ENCODE measurements around the gene SLC43A2.

Gene SLC43A2

DNA sequence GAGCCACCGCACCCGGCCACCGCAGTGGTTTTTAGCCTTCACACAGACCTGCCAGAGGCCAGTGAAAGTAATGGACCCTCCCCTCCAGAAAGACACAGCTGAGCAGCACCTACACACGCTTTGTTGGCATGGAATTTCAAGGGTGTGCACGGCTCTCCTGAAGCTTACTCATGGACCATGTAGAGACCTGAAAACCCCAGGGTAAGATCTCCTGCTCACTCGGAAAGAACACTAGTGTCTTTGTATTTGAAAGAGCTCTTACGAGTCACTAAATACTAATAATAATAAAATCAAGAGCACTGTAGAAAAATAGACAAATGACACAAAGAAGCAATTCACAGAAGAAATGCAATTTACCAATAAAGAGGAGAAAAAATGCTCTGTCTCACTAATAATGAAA, 20.0 kb downstream of the SLC43A2 start:
- TF ChIP-seq, protein P1, sequence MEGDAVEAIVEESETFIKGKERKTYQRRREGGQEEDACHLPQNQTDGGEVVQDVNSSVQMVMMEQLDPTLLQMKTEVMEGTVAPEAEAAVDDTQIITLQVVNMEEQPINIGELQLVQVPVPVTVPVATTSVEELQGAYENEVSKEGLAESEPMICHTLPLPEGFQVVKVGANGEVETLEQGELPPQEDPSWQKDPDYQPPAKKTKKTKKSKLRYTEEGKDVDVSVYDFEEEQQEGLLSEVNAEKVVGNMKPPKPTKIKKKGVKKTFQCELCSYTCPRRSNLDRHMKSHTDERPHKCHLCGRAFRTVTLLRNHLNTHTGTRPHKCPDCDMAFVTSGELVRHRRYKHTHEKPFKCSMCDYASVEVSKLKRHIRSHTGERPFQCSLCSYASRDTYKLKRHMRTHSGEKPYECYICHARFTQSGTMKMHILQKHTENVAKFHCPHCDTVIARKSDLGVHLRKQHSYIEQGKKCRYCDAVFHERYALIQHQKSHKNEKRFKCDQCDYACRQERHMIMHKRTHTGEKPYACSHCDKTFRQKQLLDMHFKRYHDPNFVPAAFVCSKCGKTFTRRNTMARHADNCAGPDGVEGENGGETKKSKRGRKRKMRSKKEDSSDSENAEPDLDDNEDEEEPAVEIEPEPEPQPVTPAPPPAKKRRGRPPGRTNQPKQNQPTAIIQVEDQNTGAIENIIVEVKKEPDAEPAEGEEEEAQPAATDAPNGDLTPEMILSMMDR (IDR thresholded peaks at IDR 0.05) = no peak

DNA sequence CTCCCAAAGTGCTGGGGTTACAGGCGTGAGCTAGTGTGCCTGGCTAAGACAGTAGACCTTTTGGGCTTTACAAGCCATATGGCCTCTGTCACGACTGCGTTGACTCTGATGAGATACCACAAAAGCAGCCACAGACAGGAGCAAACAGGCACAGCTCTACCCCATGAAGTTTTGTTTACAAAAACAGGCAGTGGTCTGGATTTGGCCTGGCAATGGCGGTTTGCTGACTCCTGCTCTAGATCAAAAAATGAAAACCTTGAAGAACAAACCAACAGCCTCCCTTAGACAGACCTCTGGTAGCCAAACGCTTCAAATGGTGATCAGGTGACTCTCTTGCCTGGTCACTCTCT, 20.7 kb downstream of the SLC43A2 start:
- TF ChIP-seq, protein P1 (IDR thresholded peaks at IDR 0.05) = no peak

DNA sequence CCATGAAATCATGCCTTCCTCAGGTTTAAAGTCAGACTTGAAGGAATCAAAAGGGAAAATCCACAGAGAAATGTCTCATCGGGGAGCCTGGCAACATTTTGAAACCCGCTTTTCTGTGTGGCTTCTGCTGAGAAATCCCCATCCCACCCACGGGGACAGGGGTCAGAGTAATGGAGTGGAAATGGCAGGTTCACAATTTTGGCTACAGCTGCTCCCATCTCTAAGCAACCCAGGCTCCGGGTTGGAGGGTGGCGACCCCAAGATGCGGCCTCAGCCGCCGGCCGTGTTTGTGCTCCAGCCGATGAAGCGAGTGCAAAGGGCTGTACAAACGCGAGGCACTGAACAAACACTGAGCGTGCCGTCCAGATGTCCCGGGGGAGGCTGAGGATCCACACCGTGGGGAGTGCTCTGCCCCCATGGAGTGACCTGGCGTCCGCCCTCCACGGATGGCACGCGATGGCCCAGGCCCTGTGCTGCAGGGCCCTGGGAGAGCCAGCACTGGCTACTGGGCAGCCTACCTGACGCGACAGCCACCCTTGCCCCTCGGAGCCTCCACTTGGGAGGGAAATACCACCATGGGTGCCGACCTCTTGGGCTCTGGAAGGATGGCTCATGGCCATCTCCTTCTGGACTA, 22.2 kb downstream of the SLC43A2 start:
- TF ChIP-seq, protein P1 (IDR thresholded peaks at IDR 0.05) = no peak

- TF ChIP-seq, protein P1 (IDR thresholded peaks at IDR 0.05) = no peak
Measured at GRCh38 chr17:1605681-1606351, 22.8 kb downstream of the SLC43A2 start.

DNA sequence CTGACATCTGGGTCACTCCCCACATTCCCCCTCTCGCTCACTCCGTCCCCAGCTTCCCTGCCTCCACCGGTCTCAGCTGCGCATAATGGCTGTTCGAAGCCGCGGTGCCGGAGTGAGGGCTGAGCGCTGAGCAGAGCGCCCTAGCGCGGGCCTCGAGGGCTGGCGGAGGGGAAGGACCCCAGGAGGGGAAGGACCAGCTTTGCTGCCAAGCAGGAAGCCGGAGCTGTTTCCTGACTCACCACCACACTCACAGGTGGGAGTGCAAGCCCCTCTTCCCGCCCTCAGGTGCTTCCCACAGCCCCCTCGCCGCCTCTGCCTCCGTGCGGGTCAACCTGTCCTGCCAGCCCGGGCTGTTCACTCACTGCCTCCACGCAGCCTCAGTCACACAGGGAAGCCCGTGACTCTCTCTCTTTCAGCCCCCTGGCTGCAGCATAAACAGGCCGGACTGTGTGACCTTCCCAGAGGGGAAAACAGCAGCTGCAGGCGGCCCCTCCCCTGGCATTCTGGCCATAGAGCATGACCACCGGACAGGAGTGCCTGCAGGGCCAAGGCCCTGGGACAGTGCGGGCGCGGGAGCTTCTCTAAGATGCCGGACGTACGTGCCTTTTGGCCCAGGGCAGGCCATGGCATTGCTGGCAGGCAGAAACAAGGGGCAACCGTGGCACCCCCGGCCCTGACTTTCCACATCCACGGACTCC, 23.7 kb downstream of the SLC43A2 start:
- TF ChIP-seq, protein P1 (IDR thresholded peaks at IDR 0.05) = no peak

GRCh38 chr17:1601571-1601970, 27.1 kb downstream of the SLC43A2 start:
- TF ChIP-seq, protein P1 (IDR thresholded peaks at IDR 0.05) = no peak

DNA sequence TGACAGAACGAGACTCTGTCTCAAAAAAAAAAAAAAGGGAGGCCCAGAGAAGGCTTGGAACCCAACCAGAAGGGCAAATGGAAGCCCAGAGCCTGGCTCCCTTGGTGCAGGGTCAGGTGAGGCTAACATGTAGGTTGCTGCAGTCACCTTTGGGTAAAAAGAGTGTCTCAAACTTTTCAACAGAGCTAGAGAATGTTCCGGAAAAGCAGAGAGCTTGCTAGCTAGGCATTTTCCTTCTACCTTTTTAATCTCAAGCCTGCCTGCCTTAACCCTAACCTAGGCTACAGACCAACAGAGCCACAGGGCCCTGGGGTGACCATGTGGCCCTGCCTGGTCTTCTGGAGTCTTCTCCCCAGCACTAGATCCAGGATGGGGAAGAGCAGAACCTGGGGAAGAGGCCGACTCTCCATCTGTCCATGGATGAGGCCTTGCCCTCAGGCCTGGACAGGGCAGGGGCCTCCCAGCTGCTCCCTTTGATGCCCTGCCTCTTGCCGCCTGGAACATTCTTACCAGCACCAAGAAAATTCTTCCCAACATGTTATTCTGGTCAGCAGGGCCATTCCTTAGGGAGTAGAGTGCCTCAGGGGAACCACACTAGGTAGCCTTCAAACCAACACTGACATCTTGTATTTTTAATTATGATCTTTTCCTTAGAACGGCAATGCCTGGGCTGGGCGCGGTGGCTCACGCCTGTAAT, 30.1 kb downstream of the SLC43A2 start:
- TF ChIP-seq, protein P1 (IDR thresholded peaks at IDR 0.05) = no peak
